HG03064 (cell line): ENCODE data around the gene ULK4.
"Not testable (repeated sequence)": the region's sequence is repeated elsewhere in the genome, so short reads cannot be mapped to it uniquely, and the experiment has no call there.

Source experiments
- ATAC-seq: cut with Tn5 transposase; IDR thresholded peaks from one replicate; pipeline ENCODE4 v1.9.1; 2021; ENCODE audit warnings: low read depth; ENCODE audit not compliant: unreplicated experiment

ULK4 gene

GRCh38 chr3:41652506-41652905, 309.4 kb downstream of the ULK4 start:
- no peak for ATAC-seq

GRCh38 chr3:41651718-41652117, 310.2 kb downstream of the ULK4 start:
- no peak for ATAC-seq

- no peak for ATAC-seq
These were observed 311.5 kb downstream of the ULK4 start for GRCh38 chr3:41650406-41650805.

- no peak for ATAC-seq
These were observed 312.7 kb downstream of the ULK4 start for GRCh38 chr3:41649129-41649739.

GRCh38 chr3:41647730-41648129, 314.2 kb downstream of the ULK4 start:
- ATAC-seq: not testable (repeated sequence)

GRCh38 chr3:41640076-41640475, 321.8 kb downstream of the ULK4 start:
- ATAC-seq: no peak

- ATAC-seq: no peak
These were observed 323.5 kb downstream of the ULK4 start for GRCh38 chr3:41638381-41638780.

- no peak for ATAC-seq
These were observed 329.2 kb downstream of the ULK4 start for GRCh38 chr3:41632700-41633099.

GRCh38 chr3:41630708-41631107, 331.2 kb downstream of the ULK4 start:
- ATAC-seq: no peak

GRCh38 chr3:41629986-41630385, 331.9 kb downstream of the ULK4 start:
- ATAC-seq: no peak

- no peak for ATAC-seq
These were observed 332.8 kb downstream of the ULK4 start for GRCh38 chr3:41629072-41629471.

GRCh38 chr3:41627477-41628087, 334.3 kb downstream of the ULK4 start:
- ATAC-seq: no peak

GRCh38 chr3:41612853-41613252, 349.1 kb downstream of the ULK4 start:
- no peak for ATAC-seq

GRCh38 chr3:41611008-41611407, 350.9 kb downstream of the ULK4 start:
- ATAC-seq: no peak

GRCh38 chr3:41608347-41608746, 353.6 kb downstream of the ULK4 start:
- ATAC-seq: no peak

- ATAC-seq: no peak
These were observed 358.1 kb downstream of the ULK4 start for GRCh38 chr3:41603807-41604206.

GRCh38 chr3:41602121-41602520, 359.8 kb downstream of the ULK4 start:
- no peak for ATAC-seq

- ATAC-seq: no peak
These were observed 360.4 kb downstream of the ULK4 start for GRCh38 chr3:41601404-41601987.

- ATAC-seq: no peak
These were observed 361.3 kb downstream of the ULK4 start for GRCh38 chr3:41600616-41601015.

GRCh38 chr3:41599127-41599484, 362.8 kb downstream of the ULK4 start:
- no peak for ATAC-seq

- ATAC-seq: no peak
These were observed 363.3 kb downstream of the ULK4 start for GRCh38 chr3:41598402-41599126.

- no peak for ATAC-seq
These were observed 368.1 kb downstream of the ULK4 start for GRCh38 chr3:41593774-41594173.
